Transverse colon (tissue), 4 donors: ENCODE measurements around the gene ARHGAP30. TPM values are rescaled to one million over a fixed set of nuclear protein-coding genes. Genes with fewer than 3 reads are reported as not detected.

Experiments
- DNase-seq: peaks from one replicate; pipeline ENCODE4 v3.0.0-alpha.2; 2019
- H3K27ac ChIP-seq, 4 donors: fragments of 200-600 bp; sonication (generic); 2 replicates each; pipeline ENCODE4 v1.5.1; 2016 to 2018; ENCODE audit warnings: inconsistent platforms in 4 of 4
- H3K27me3 ChIP-seq: fragments of 200-600 bp; sonication (generic); 2 replicates; pipeline ENCODE4 v1.5.1; 2017; ENCODE audit warnings: inconsistent platforms
- H3K36me3 ChIP-seq, 4 donors: fragments of 200-600 bp; sonication (generic); 2 replicates each; pipeline ENCODE4 v1.5.1; 2017 to 2019; ENCODE audit warnings: inconsistent platforms in 4 of 4
- H3K4me1 ChIP-seq, 4 donors: fragments of 200-600 bp; sonication (generic); 2 replicates each; pipeline ENCODE4 v1.5.1; 2017 to 2020; ENCODE audit warnings: inconsistent platforms in 4 of 4
- H3K4me3 ChIP-seq, 4 donors: fragments of 200-600 bp; sonication (generic); 1 replicate in 1 of 4; 2 replicates in 3 of 4; pipeline versions ENCODE4 v1.5.1 to v1.6.1; 2017 to 2019; ENCODE audit warnings: inconsistent platforms in 4 of 4
- H3K9me3 ChIP-seq, 2 donors: fragments of 200-600 bp; sonication (generic); 2 replicates each; pipeline ENCODE4 v1.5.1; 2017 to 2019; ENCODE audit warnings: inconsistent platforms in 2 of 2
- CTCF ChIP-seq, 5 experiments: fragments of 200-600 bp in 3 of 5; fragments of 450-650 bp in 2 of 5; sonication (generic) in 3 of 5; IDR thresholded peaks; 1 replicate in 2 of 5; 2 replicates in 3 of 5; pipeline ENCODE4 v1.5.1; 2016 to 2017; ENCODE audit warnings: antibody characterized with exemption in 5 of 5, inconsistent platforms in 3 of 5, mild to moderate bottlenecking in 2 of 5, moderate library complexity in 1 of 5
- EP300 ChIP-seq: sonication (generic); formaldehyde crosslinking; IDR thresholded peaks from one replicate; pipeline ENCODE4 v1.6.1; 2017; ENCODE audit warnings: antibody characterized with exemption, low read depth
- POLR2A ChIP-seq: fragments of 450-650 bp; IDR thresholded peaks from one replicate; pipeline ENCODE4 v1.6.1; 2016; ENCODE audit warnings: antibody characterized with exemption, mild to moderate bottlenecking, moderate library complexity
- POLR2AphosphoS5 ChIP-seq, 3 donors: sonication (generic); formaldehyde crosslinking; IDR thresholded peaks; one replicate each; pipeline ENCODE4 v1.6.1; 2016; ENCODE audit warnings: antibody characterized with exemption in 3 of 3
- WGBS, 2 donors: methylation state at CpG; one replicate each; pipeline ENCODE4 v1.1.5; 2018; ENCODE audit warnings: low coverage in 1 of 2; 5-methylcytosine and 5-hydroxymethylcytosine counted together
- in situ Hi-C, 4 donors: fragments of 200-750 bp; cut with MboI; loops; one replicate each; pipeline versions ENCODE4 v1.15.0 to v1.15.1; 2017; ENCODE audit warnings: low sequenced_read_pairs in 3 of 4, low pct_ligation_motif_present in 1 of 4, low pct_unique_long_range_greater_than_20kb in 1 of 4
- intact Hi-C: fragments of 100-400 bp; cut with DNase I; formaldehyde crosslinking; loops from one replicate; pipeline ENCODE4 v1.15.1; 2023; ENCODE audit warnings: low total_unique reads
- total RNA-seq, 4 donors: library from RNA; depleted of rRNA; stranded (reverse); fragments of >200 nt; gene quantifications; one replicate each; pipeline ENCODE4 v1.1.0, GENCODE V29; 2016

ARHGAP30 gene
- total RNA-seq, 4 donors from 2014 or later, result 0.60 to 11.0 (median 4.4) TPM

- peaks cover 7 to 14% (median 11%) of the 10 kb centered on the region in 4 donors for H3K4me1 ChIP-seq
- H3K4me3 ChIP-seq, result no peak overlapping the region
- no peaks in the 10 kb centered on the region for H3K9me3 ChIP-seq
- WGBS, 2 donors, result 73 to 75% methylated on average over 4 of the region's 4 CpGs
- TF ChIP-seq CTCF (IDR thresholded peaks at IDR 0.05) (no peak), EP300 (no peak)
- no peak overlapping the region for H3K27ac ChIP-seq
- H3K27me3 ChIP-seq, result no peaks in the 10 kb centered on the region
- no peak for DNase-seq
- H3K36me3 ChIP-seq, result no peaks in the 10 kb centered on the region
- in situ Hi-C loops (no loop called here), intact Hi-C loops (no loop called here)
Measured at GRCh38 chr1:161008869-161009510, 60.7 kb downstream of the ARHGAP30 start.

GRCh38 chr1:161007369-161007768 lies 62.3 kb downstream of the ARHGAP30 start:
- 80 to 95% methylated on average over 2 of the region's 2 CpGs for WGBS, 2 donors
- TF ChIP-seq POLR2AphosphoS5 (IDR thresholded peaks at IDR 0.05), result no peak
- no peak for TF ChIP-seq EP300
- Histone ChIP-seq H3K4me3 (no peak overlapping the region), H3K27me3 (no peaks in the 10 kb centered on the region), H3K27ac (no peak overlapping the region), H3K9me3 (no peaks in the 10 kb centered on the region), H3K36me3 (no peaks in the 10 kb centered on the region), H3K4me1 (no peaks in the 10 kb centered on the region)
- intact Hi-C loops, result no loop called here
- in situ Hi-C loops, result no loop called here
- no peak for DNase-seq

GRCh38 chr1:161006563-161006962 lies 63.1 kb downstream of the ARHGAP30 start:
- no peak for TF ChIP-seq EP300
- no peak for TF ChIP-seq CTCF (IDR thresholded peaks at IDR 0.05)
- no peak for TF ChIP-seq POLR2AphosphoS5 (IDR thresholded peaks at IDR 0.05)
- TF ChIP-seq POLR2A, result no peak
- in situ Hi-C loops (no loop called here), intact Hi-C loops (no loop called here)

GRCh38 chr1:161001525-161001924 lies 68.2 kb downstream of the ARHGAP30 start:
- intact Hi-C loops, result no loop called here
- TF ChIP-seq CTCF (IDR thresholded peaks at IDR 0.05), result no peak
- no peak for TF ChIP-seq POLR2A
- TF ChIP-seq EP300, result no peak
- no peak for TF ChIP-seq POLR2AphosphoS5 (IDR thresholded peaks at IDR 0.05)

More at GRCh38 chr1:161006563-161006962, 63.1 kb downstream of the ARHGAP30 start:
- H3K4me1 ChIP-seq, result no peaks in the 10 kb centered on the region
- 95 to 97% methylated on average over 4 to 8 of the region's 8 CpGs for WGBS, 2 donors
- no peaks in the 10 kb centered on the region for H3K27me3 ChIP-seq
- H3K36me3 ChIP-seq, result no peaks in the 10 kb centered on the region
- no peak overlapping the region for H3K4me3 ChIP-seq
- DNase-seq, result no peak
- H3K27ac ChIP-seq, result no peak overlapping the region
- H3K9me3 ChIP-seq, result no peaks in the 10 kb centered on the region

More at GRCh38 chr1:161001525-161001924, 68.2 kb downstream of the ARHGAP30 start:
- Histone ChIP-seq H3K4me3 (no peak overlapping the region), H3K9me3 (no peaks in the 10 kb centered on the region), H3K36me3 (peaks cover 0 to 22% (median 0%) of the 10 kb centered on the region in 4 donors), H3K27ac (no peak overlapping the region), H3K4me1 (peaks cover 0 to 14% (median 2%) of the 10 kb centered on the region in 4 donors), H3K27me3 (no peaks in the 10 kb centered on the region)
- in situ Hi-C loops, result no loop called here
- no peak for DNase-seq
- WGBS, 2 donors, result 63 to 77% methylated on average over 5 of the region's 5 CpGs
